WTC11 (cell line): ENCODE results near the gene RPL34. TPM values are rescaled to one million over a fixed set of nuclear protein-coding genes. Genes with fewer than 3 reads are reported as not detected.

Experiments used
- ATAC-seq: fragments of 200-7000 bp; cut with Tn5 transposase; 2 replicates; pipeline ENCODE4 v1.10.0; 2021; ENCODE audit warnings: mild to moderate bottlenecking, moderate library complexity
- CTCF ChIA-PET: fragments of 300-600 bp; sonication (Branson Sonifier 250); formaldehyde crosslinking; loops from one replicate; lab custom pipeline; 2021; ENCODE audit warnings: antibody characterized with exemption; lab: Charles Lee
- POLR2A ChIA-PET: fragments of 350-600 bp; sonication (Branson Sonifier 250); formaldehyde crosslinking; loops from one replicate; lab custom pipeline; 2021; ENCODE audit warnings: antibody characterized with exemption; lab: Charles Lee
- DNase-seq: peaks from one replicate; pipeline ENCODE4 v3.0.0; 2021; ENCODE audit warnings: low spot score
- H3K27ac Mint-ChIP-seq: 2 replicates; pipeline ENCODE4 v1.8.0; 2021; ENCODE audit warnings: mixed read lengths
- H3K27me3 Mint-ChIP-seq: 2 replicates; pipeline ENCODE4 v1.8.0; 2021; ENCODE audit warnings: low read depth, mild to moderate bottlenecking, moderate library complexity, mixed read lengths
- H3K36me3 Mint-ChIP-seq: 2 replicates; pipeline ENCODE4 v1.8.0; 2021; ENCODE audit warnings: mixed read lengths
- H3K4me1 Mint-ChIP-seq: 2 replicates; pipeline ENCODE4 v1.8.0; 2022; ENCODE audit warnings: mixed read lengths
- H3K4me3 Mint-ChIP-seq: 2 replicates; pipeline ENCODE4 v1.8.0; 2021; ENCODE audit warnings: mild to moderate bottlenecking, moderate library complexity, mixed read lengths
- H3K9me3 Mint-ChIP-seq: 2 replicates; pipeline ENCODE4 v1.8.0; 2021; ENCODE audit warnings: mixed read lengths
- AFF4 ChIP-seq: sonication (generic); formaldehyde crosslinking; IDR thresholded peaks from 2 replicates; pipeline ENCODE4 v1.8.1; 2023; ENCODE audit warnings: mild to moderate bottlenecking, missing genetic modification reagents, borderline replicate concordance
- AR ChIP-seq: fragments of 250-450 bp; sonication (Bioruptor Pico); IDR thresholded peaks from 2 replicates; pipeline ENCODE4 v1.9.0; 2021; ENCODE audit warnings: mild to moderate bottlenecking
- ATF6 ChIP-seq: sonication (generic); formaldehyde crosslinking; IDR thresholded peaks from 2 replicates; pipeline ENCODE4 v1.8.1; 2023; ENCODE audit warnings: mild to moderate bottlenecking, missing genetic modification reagents
- CBFB ChIP-seq: sonication (generic); formaldehyde crosslinking; IDR thresholded peaks from 2 replicates; pipeline ENCODE4 v1.8.1; 2022; ENCODE audit warnings: mild to moderate bottlenecking, low read depth, missing genetic modification reagents
- CREM ChIP-seq: sonication (generic); formaldehyde crosslinking; IDR thresholded peaks from 2 replicates; pipeline ENCODE4 v1.8.1; 2022; ENCODE audit warnings: mild to moderate bottlenecking, missing genetic modification reagents, moderate library complexity
- E2F5 ChIP-seq: sonication (generic); formaldehyde crosslinking; IDR thresholded peaks from 2 replicates; pipeline ENCODE4 v1.8.1; 2022; ENCODE audit warnings: mild to moderate bottlenecking, moderate library complexity, missing genetic modification reagents
- FOXP4 ChIP-seq: sonication (generic); formaldehyde crosslinking; IDR thresholded peaks from 2 replicates; pipeline ENCODE4 v1.8.0; 2022; ENCODE audit warnings: mild to moderate bottlenecking, missing genetic modification reagents
- RELA ChIP-seq: sonication (generic); formaldehyde crosslinking; IDR thresholded peaks from 2 replicates; pipeline ENCODE4 v1.8.1; 2022; ENCODE audit warnings: missing genetic modification reagents, mild to moderate bottlenecking, borderline replicate concordance
- TEAD1 ChIP-seq: sonication (generic); formaldehyde crosslinking; IDR thresholded peaks from 2 replicates; pipeline ENCODE4 v1.8.0; 2022; ENCODE audit warnings: mild to moderate bottlenecking, missing genetic modification reagents
- TP53 ChIP-seq: sonication (generic); formaldehyde crosslinking; IDR thresholded peaks from 2 replicates; pipeline ENCODE4 v1.8.1; 2023; ENCODE audit warnings: mild to moderate bottlenecking, missing genetic modification reagents
- USF2 ChIP-seq: sonication (generic); formaldehyde crosslinking; IDR thresholded peaks from 2 replicates; pipeline ENCODE4 v1.8.1; 2023; ENCODE audit warnings: mild to moderate bottlenecking, missing genetic modification reagents, moderate library complexity
- ZBTB21 ChIP-seq: sonication (generic); formaldehyde crosslinking; IDR thresholded peaks from 2 replicates; pipeline ENCODE4 v1.8.1; 2023; ENCODE audit warnings: mild to moderate bottlenecking, missing genetic modification reagents, borderline replicate concordance
- ZNF317 ChIP-seq: sonication (generic); formaldehyde crosslinking; IDR thresholded peaks from 2 replicates; pipeline ENCODE4 v1.8.1; 2023; ENCODE audit warnings: low read depth, mild to moderate bottlenecking, moderate library complexity, missing genetic modification reagents, borderline replicate concordance
- total RNA-seq: library from RNA; stranded (reverse); gene quantifications from 3 replicates; pipeline ENCODE4 v1.2.3, GENCODE V29; 2021

The RPL34 gene
- total RNA-seq, 1 experiment from 2014 or later: 1,253 TPM

GRCh38 chr4:108624263-108625056 lies 4.1 kb downstream of the RPL34 start:
- ATAC-seq (no peak), DNase-seq (no peak)
- Mint-ChIP-seq H3K27ac (peak overlapping the region; percentile 76), H3K27me3 (peaks cover 3% of the 10 kb centered on the region; the same call in 1 of the 2 replicates), H3K36me3 (peaks cover 76% of the 10 kb centered on the region), H3K4me3 (no peak overlapping the region), H3K4me1 (peaks cover 28% of the 10 kb centered on the region), H3K9me3 (no peaks in the 10 kb centered on the region)
- TF ChIP-seq AFF4 (CRISPR knock-in tag): no peak
- TF ChIP-seq AR (CRISPR knock-in tag): no peak
- no peak for TF ChIP-seq ZNF317 (CRISPR knock-in tag)
- no peak for TF ChIP-seq ZBTB21 (CRISPR knock-in tag)
- TF ChIP-seq TEAD1 (CRISPR knock-in tag): no peak
- no peak for TF ChIP-seq CREM (CRISPR knock-in tag)
- TF ChIP-seq ATF6: no peak
- TF ChIP-seq USF2 (CRISPR knock-in tag): no peak
- TF ChIP-seq E2F5: no peak
- ChIA-PET POLR2A (no interaction called here), CTCF (interaction anchor here (0.9 kb wide), 1 partner anchor 52 kb away, joined by 3 read pairs; no protein-coding TSS in a partner anchor)

- Mint-ChIP-seq H3K4me3 (no peak overlapping the region), H3K9me3 (no peaks in the 10 kb centered on the region), H3K27ac (no peak overlapping the region), H3K27me3 (no peaks in the 10 kb centered on the region), H3K4me1 (peaks cover 22% of the 10 kb centered on the region), H3K36me3 (peaks cover 84% of the 10 kb centered on the region)
- no peak for DNase-seq
- ATAC-seq: no peak
- CTCF ChIA-PET: no interaction called here
- TF ChIP-seq RELA (CRISPR knock-in tag): no peak
- no peak for TF ChIP-seq TP53 (CRISPR knock-in tag)
- TF ChIP-seq FOXP4 (CRISPR knock-in tag): no peak
- no peak for TF ChIP-seq CBFB (CRISPR knock-in tag)
- POLR2A ChIA-PET: no interaction called here
Observed at GRCh38 chr4:108626056-108626455, 5.7 kb downstream of the RPL34 start.
